ENCODE measurements around the gene HIGD1A. TPM values are rescaled to one million over a fixed set of nuclear protein-coding genes. Genes with fewer than 3 reads are reported as not detected.
"Not testable (repeated sequence)": the region's sequence is repeated elsewhere in the genome, so short reads cannot be mapped to it uniquely, and the experiment has no call there.

The HIGD1A gene
- polyA plus RNA-seq, 1 donor from 2014 or later: 66.7 TPM

DNA sequence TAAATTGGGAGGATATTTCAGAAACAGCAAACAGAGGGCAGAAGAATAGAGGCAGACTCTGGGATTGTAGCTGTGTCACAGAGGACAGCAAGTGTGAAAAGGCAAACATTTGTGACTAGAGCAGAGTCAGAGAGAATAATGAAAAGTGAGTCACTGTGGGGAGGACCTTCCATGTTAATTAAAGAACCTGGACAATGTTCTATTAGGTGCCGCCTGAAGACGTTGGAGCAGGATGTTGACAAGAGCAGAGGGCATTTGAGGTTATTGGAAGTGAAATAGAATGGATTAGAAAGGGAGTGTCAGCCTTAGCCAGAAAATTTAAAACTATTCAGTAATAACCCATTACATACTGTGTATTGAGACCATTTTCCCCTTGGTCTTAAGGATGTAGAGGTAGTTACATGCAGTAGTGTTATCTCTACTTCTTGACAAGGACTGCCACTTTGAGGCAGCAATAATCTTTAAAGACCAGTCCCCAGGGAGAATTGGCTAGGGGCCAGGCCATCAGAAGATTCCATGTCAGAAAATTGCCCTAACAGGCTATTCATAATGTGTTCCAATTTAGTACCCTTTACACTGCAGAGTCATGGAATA is 10.7 kb upstream of the HIGD1A start:
- Mint-ChIP-seq H3K4me1 (no peaks in the 10 kb centered on the region), H3K9me3 (no peaks in the 10 kb centered on the region), H3K36me3 (no peaks in the 10 kb centered on the region), H3K27me3 (peaks cover 3% of the 10 kb centered on the region), H3K4me3 (no peak overlapping the region), H3K27ac (no peak overlapping the region)

GRCh38 chr3:42814246-42814645 is 10.0 kb upstream of the HIGD1A start:
- no peak overlapping the region for H3K27ac Mint-ChIP-seq
- H3K36me3 Mint-ChIP-seq: no peaks in the 10 kb centered on the region
- H3K4me1 Mint-ChIP-seq: no peaks in the 10 kb centered on the region
- no peaks in the 10 kb centered on the region for H3K9me3 Mint-ChIP-seq
- H3K27me3 Mint-ChIP-seq: peaks cover 2% of the 10 kb centered on the region
- H3K4me3 Mint-ChIP-seq: no peak overlapping the region

GRCh38 chr3:42811118-42811883 is 7.0 kb upstream of the HIGD1A start:
- H3K4me3 Mint-ChIP-seq, H3K27ac Mint-ChIP-seq, H3K36me3 Mint-ChIP-seq: not testable (repeated sequence)

GRCh38 chr3:42810706-42811105 is 6.4 kb upstream of the HIGD1A start:
- H3K4me3 Mint-ChIP-seq, H3K4me1 Mint-ChIP-seq, H3K27ac Mint-ChIP-seq: not testable (repeated sequence)

More at GRCh38 chr3:42811118-42811883, 7.0 kb upstream of the HIGD1A start:
- H3K9me3 Mint-ChIP-seq, H3K27me3 Mint-ChIP-seq, H3K4me1 Mint-ChIP-seq: not testable (repeated sequence)

DNA sequence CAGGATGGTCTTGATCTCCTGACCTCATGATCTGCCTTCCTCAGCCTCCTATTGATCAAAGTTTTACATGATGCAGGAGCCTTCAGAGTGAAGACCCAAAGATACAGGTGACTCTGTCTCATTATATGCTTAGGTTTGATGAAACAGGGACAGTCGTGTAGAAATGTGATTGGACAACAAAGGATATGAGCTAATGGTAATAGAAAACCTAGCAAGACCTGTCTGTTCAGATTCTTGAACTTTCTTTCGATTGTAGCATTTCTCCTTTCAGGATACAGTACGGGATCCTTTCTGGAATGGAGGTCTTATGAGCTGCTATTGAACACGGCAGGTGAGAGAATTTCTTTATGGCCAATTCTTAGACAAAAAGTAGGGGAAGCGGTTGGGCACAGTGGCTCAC is 4.9 kb upstream of the HIGD1A start, which contains the start of gene ACKR2:
Gene ACKR2 (plus strand): TSS at position 244 of the 400 bp plus-strand sequence. CDS start 55,058 bp downstream, outside the sequence.
- Mint-ChIP-seq H3K27ac (no peak within 1 kb of the TSS), H3K27me3 (peaks cover 9% of the 10 kb centered on the region), H3K4me1 (peaks cover 3 to 6% (median 5%) of the 10 kb centered on the region in 3 donors), H3K9me3 (no peaks in the 10 kb centered on the region), H3K4me3 (no peak within 1 kb of the TSS), H3K36me3 (no peaks in the 10 kb centered on the region)

More at GRCh38 chr3:42810706-42811105, 6.4 kb upstream of the HIGD1A start:
- peaks cover 10% of the 10 kb centered on the region for H3K27me3 Mint-ChIP-seq
- not testable (repeated sequence) for H3K36me3 Mint-ChIP-seq, H3K9me3 Mint-ChIP-seq

DNA sequence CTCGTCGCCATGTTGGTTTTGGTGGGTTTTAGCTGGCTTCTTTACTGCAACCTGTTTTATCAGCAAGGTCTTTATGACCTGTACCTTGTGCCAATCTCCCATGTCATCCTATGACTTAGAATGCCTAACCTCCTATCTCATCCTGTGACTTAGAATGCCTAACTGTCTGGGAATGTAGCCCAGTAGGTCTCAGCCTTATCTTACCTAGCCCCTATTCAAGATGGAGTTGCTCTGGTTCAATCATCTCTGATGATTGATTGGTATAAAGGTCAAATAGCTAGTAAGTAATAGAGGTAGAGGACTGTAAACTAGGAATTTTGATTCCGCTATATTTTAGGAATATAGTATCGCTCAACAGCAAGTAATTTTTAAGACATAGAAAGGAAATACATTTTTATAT is 3.6 kb upstream of the HIGD1A start:
- Mint-ChIP-seq H3K4me1 (peaks cover 13 to 18% (median 15%) of the 10 kb centered on the region in 3 donors), H3K4me3 (peak overlapping the region in 1 of 4 donors; percentile 2), H3K36me3 (no peaks in the 10 kb centered on the region), H3K9me3 (no peaks in the 10 kb centered on the region), H3K27ac (no peak overlapping the region), H3K27me3 (peaks cover 9% of the 10 kb centered on the region)

GRCh38 chr3:42805141-42805821 is 991 bp upstream of the HIGD1A start:
- Mint-ChIP-seq H3K4me1 (peaks cover 23 to 34% (median 28%) of the 10 kb centered on the region in 3 donors), H3K27me3 (peaks cover 9% of the 10 kb centered on the region), H3K36me3 (no peaks in the 10 kb centered on the region), H3K9me3 (no peaks in the 10 kb centered on the region), H3K4me3 (peak overlapping the region; percentile 92 to 99 (median 97)), H3K27ac (peak overlapping the region in 1 of 3 donors; percentile 90)

DNA sequence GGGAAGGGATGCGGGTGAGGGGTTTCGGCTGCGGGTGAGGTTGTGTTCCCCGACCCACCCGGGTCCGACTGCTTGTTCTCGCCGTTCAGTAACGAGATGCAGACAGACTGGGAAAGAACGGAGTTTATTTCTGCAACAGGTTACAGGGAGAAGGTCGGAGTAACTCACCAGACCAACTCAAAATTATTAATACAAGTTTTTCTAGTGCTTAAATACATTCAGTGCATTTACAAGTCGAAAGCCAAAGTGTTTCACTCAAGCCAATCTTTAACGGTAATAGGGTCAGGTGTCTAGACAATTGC is 492 bp upstream of the HIGD1A start:
- peak overlapping the region; percentile 92 to 99 (median 97) for H3K4me3 Mint-ChIP-seq
- H3K27me3 Mint-ChIP-seq: peaks cover 9% of the 10 kb centered on the region
- peaks cover 23 to 36% (median 29%) of the 10 kb centered on the region in 3 donors for H3K4me1 Mint-ChIP-seq
- H3K27ac Mint-ChIP-seq: peak overlapping the region; percentile 64 to 95 (median 90)
- no peaks in the 10 kb centered on the region for H3K36me3 Mint-ChIP-seq
- H3K9me3 Mint-ChIP-seq: no peaks in the 10 kb centered on the region

- peak overlapping the region; percentile 90 to 95 (median 91) for H3K27ac Mint-ChIP-seq
- H3K4me3 Mint-ChIP-seq: peak overlapping the region; percentile 92 to 99 (median 97)
- H3K4me1 Mint-ChIP-seq: peaks cover 26 to 36% (median 35%) of the 10 kb centered on the region in 3 donors
- H3K27me3 Mint-ChIP-seq: peaks cover 9% of the 10 kb centered on the region
- H3K9me3 Mint-ChIP-seq: no peaks in the 10 kb centered on the region
- H3K36me3 Mint-ChIP-seq: no peaks in the 10 kb centered on the region
These were observed 730 bp downstream of the HIGD1A start for GRCh38 chr3:42803414-42804105.

DNA sequence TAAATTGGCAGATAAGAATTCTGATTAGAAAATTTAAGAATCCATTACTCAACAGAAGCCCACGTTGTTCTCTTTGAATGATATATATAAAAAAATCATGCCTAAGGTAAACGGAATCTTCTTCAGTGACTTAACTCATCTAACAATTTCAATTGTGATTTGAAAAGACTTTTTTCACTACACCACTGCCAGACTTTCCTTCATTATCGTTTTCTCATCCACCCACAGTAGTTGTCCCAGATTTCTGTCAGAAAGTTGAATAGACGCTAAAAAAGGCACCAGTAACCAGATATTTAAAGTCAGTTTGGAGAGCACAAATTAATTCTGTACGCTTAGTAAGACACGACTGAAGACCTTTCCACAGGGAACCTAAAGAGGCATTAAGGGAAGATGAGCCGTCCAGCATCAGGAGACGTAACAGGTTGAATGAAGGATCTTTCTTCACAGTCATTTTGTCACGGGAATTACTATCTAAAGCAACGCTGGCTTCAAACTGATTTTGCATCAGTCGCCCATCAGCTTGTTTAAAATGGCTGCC is 1.3 kb downstream of the HIGD1A start:
- Mint-ChIP-seq H3K27ac (peak overlapping the region in 1 of 3 donors; percentile 95), H3K4me1 (peaks cover 26 to 36% (median 35%) of the 10 kb centered on the region in 3 donors), H3K4me3 (peak overlapping the region; percentile 92 to 99 (median 97)), H3K36me3 (no peaks in the 10 kb centered on the region), H3K9me3 (no peaks in the 10 kb centered on the region), H3K27me3 (peaks cover 9% of the 10 kb centered on the region)

DNA sequence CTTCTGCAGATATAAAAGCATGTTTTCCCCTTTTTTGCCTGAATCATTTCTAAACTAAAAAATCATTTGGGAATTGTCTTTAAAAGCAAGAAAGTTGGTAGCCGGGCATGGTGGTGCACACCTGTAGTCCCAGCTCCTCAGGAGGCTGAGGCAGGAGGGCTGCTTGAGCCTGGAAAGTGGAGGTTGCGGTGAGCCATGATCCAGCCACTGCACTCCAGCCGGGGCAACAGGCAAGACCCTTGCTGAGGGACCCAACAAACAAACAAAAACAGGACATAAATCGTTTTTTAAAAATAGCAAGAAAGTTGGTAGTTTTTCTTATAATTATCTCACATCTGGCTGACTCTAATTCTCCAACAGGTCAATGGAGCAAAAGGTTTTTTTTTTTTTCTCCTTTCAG is 2.5 kb downstream of the HIGD1A start:
- Mint-ChIP-seq H3K4me3 (peak overlapping the region in 1 of 4 donors; percentile 12), H3K36me3 (no peaks in the 10 kb centered on the region), H3K9me3 (no peaks in the 10 kb centered on the region), H3K27me3 (peaks cover 6% of the 10 kb centered on the region), H3K27ac (no peak overlapping the region), H3K4me1 (peaks cover 26 to 36% (median 35%) of the 10 kb centered on the region in 3 donors)

GRCh38 chr3:42801048-42801620 is 3.2 kb downstream of the HIGD1A start:
- H3K27ac Mint-ChIP-seq: no peak overlapping the region
- H3K9me3 Mint-ChIP-seq: no peaks in the 10 kb centered on the region
- no peaks in the 10 kb centered on the region for H3K36me3 Mint-ChIP-seq
- peaks cover 26 to 36% (median 35%) of the 10 kb centered on the region in 3 donors for H3K4me1 Mint-ChIP-seq
- peak overlapping the region in 1 of 4 donors; percentile 12 for H3K4me3 Mint-ChIP-seq
- peaks cover under 1% of the 10 kb centered on the region for H3K27me3 Mint-ChIP-seq

- H3K4me3 Mint-ChIP-seq: no peak overlapping the region
- no peaks in the 10 kb centered on the region for H3K36me3 Mint-ChIP-seq
- no peaks in the 10 kb centered on the region for H3K9me3 Mint-ChIP-seq
- H3K4me1 Mint-ChIP-seq: peaks cover 25 to 36% (median 35%) of the 10 kb centered on the region in 3 donors
- H3K27me3 Mint-ChIP-seq: no peaks in the 10 kb centered on the region
- H3K27ac Mint-ChIP-seq: peak overlapping the region in 1 of 3 donors; percentile 61
These were observed 4.0 kb downstream of the HIGD1A start for GRCh38 chr3:42800251-42800650.

- H3K9me3 Mint-ChIP-seq: no peaks in the 10 kb centered on the region
- no peaks in the 10 kb centered on the region for H3K36me3 Mint-ChIP-seq
- no peak overlapping the region for H3K27ac Mint-ChIP-seq
- H3K4me1 Mint-ChIP-seq: peaks cover 21 to 32% (median 31%) of the 10 kb centered on the region in 3 donors
- H3K4me3 Mint-ChIP-seq: peak overlapping the region in 1 of 4 donors; percentile 4
- H3K27me3 Mint-ChIP-seq: no peaks in the 10 kb centered on the region
These were observed 4.9 kb downstream of the HIGD1A start for GRCh38 chr3:42799376-42799775.
